SK-N-SH (cell line): Measurements from ENCODE around the gene TMPRSS11F. TPM values are rescaled to one million over a fixed set of nuclear protein-coding genes. Genes with fewer than 3 reads are reported as not detected.

Source experiments
- CTCF ChIA-PET: fragments of 300-600, 350-600 bp; formaldehyde crosslinking; extraction: SDS; loops from one replicate; lab custom pipeline; 2021; lab: Yijun Ruan, JAX
- POLR2A ChIA-PET: fragments of 350-600 bp; sonication (Branson Sonifier 250); formaldehyde crosslinking; extraction: SDS; loops from one replicate; lab custom pipeline; 2020; ENCODE audit warnings: antibody characterized with exemption, inconsistent platforms; lab: Yijun Ruan, JAX
- DNase-seq: peaks from one replicate; pipeline ENCODE4 v3.0.0; 2012
- H2AFZ ChIP-seq: fragments of 200-600 bp; sonication (generic); 2 replicates; pipeline ENCODE4 v1.8.1; 2016; ENCODE audit warnings: antibody characterized with exemption, mild to moderate bottlenecking, low read depth
- H3F3A ChIP-seq: fragments of 200-600 bp; sonication (generic); replicated peaks from 2 replicates; pipeline ENCODE3; 2016; ENCODE audit warnings: antibody characterized with exemption, mild to moderate bottlenecking; ENCODE audit not compliant: insufficient read depth
- H3K27ac ChIP-seq, 2 experiments: fragments of 200-500 bp in 1 of 2; fragments of 200-600 bp in 1 of 2; sonication (Bioruptor generic) in 1 of 2; sonication (generic), shearing (Covaris generic) in 1 of 2; 2 replicates each; pipeline versions ENCODE4 v1.5.1 to v1.6.1; 2014 to 2016; ENCODE audit warnings: low read depth in 2 of 2, inconsistent platforms in 1 of 2, low read length in 1 of 2, mild to moderate bottlenecking in 1 of 2, mixed read lengths in 1 of 2
- H3K27me3 ChIP-seq: fragments of 200-600 bp; sonication (generic), shearing (Covaris generic); 2 replicates; pipeline ENCODE4 v1.6.1; 2016; ENCODE audit warnings: mixed run types; ENCODE audit not compliant: insufficient read depth
- H3K36me3 ChIP-seq, 2 experiments: fragments of 200-500 bp in 1 of 2; fragments of 200-600 bp in 1 of 2; sonication (Bioruptor generic) in 1 of 2; sonication (generic) in 1 of 2; replicated peaks in 1 of 2; 2 replicates each; pipeline versions ENCODE3 to v1.5.1; 2014 to 2016; ENCODE audit warnings: low read length in 1 of 2, mild to moderate bottlenecking in 1 of 2; ENCODE audit not compliant: insufficient read depth in 2 of 2, control insufficient read depth in 1 of 2
- H3K4me1 ChIP-seq, 2 experiments: fragments of 200-500 bp in 1 of 2; fragments of 200-600 bp in 1 of 2; sonication (Bioruptor generic) in 1 of 2; sonication (generic), shearing (Covaris generic) in 1 of 2; 2 replicates each; pipeline versions ENCODE4 v1.5.1 to v1.6.1; 2014 to 2016; ENCODE audit warnings: low read depth in 1 of 2, low read length in 1 of 2, mixed run types in 1 of 2; ENCODE audit not compliant: insufficient read depth in 2 of 2, control insufficient read depth in 1 of 2
- H3K4me2 ChIP-seq: fragments of 200-600 bp; sonication (generic), shearing (Covaris generic); 2 replicates; pipeline ENCODE4 v1.6.1; 2017; ENCODE audit warnings: mixed run types
- H3K4me3 ChIP-seq, 2 experiments: fragments of 200-500 bp in 1 of 2; fragments of 200-600 bp in 1 of 2; sonication (Bioruptor generic) in 1 of 2; sonication (generic), shearing (Covaris generic) in 1 of 2; 2 replicates each; pipeline versions ENCODE4 v1.5.1 to v1.8.1; 2014 to 2016; ENCODE audit warnings: low read depth in 2 of 2, inconsistent platforms in 1 of 2, low read length in 1 of 2, mild to moderate bottlenecking in 1 of 2, mixed read lengths in 1 of 2, moderate library complexity in 1 of 2
- H3K79me2 ChIP-seq: fragments of 200-600 bp; sonication (generic); 2 replicates; pipeline ENCODE4 v1.8.1; 2017; ENCODE audit warnings: mild to moderate bottlenecking; ENCODE audit not compliant: insufficient read depth
- H3K9ac ChIP-seq: fragments of 200-600 bp; sonication (generic); 2 replicates; pipeline ENCODE4 v1.6.1; 2017; ENCODE audit warnings: mixed run types
- H3K9me2 ChIP-seq: fragments of 200-600 bp; sonication (generic); 2 replicates; pipeline ENCODE4 v1.6.1; 2017; ENCODE audit warnings: mixed run types
- H3K9me3 ChIP-seq: fragments of 200-600 bp; sonication (generic); 2 replicates; pipeline ENCODE4 v1.6.1; 2017; ENCODE audit warnings: mixed run types, mild to moderate bottlenecking, moderate library complexity
- H4K20me1 ChIP-seq: fragments of 200-600 bp; sonication (generic); 2 replicates; pipeline ENCODE4 v1.6.1; 2017; ENCODE audit warnings: mild to moderate bottlenecking, mixed run types; ENCODE audit not compliant: insufficient read depth
- CHD2 ChIP-seq: fragments of 150-350 bp; IDR thresholded peaks from 2 replicates; pipeline ENCODE4 v1.6.1; 2018; ENCODE audit warnings: low read length; ENCODE audit not compliant: partially characterized antibody
- CTCF ChIP-seq: fragments of 200-600 bp; sonication (generic); IDR thresholded peaks from 2 replicates; pipeline ENCODE4 v1.6.1; 2017; ENCODE audit warnings: antibody characterized with exemption, mild to moderate bottlenecking, moderate library complexity
- ELF1 ChIP-seq: IDR thresholded peaks from 2 replicates; pipeline ENCODE4 v1.4.0; 2012
- JUND ChIP-seq: IDR thresholded peaks from 2 replicates; pipeline ENCODE4 v1.4.0; 2012
- MEF2A ChIP-seq: IDR thresholded peaks from 2 replicates; pipeline ENCODE4 v1.4.0; 2012; ENCODE audit warnings: low read depth, borderline replicate concordance
- RAD21 ChIP-seq: IDR thresholded peaks from 2 replicates; pipeline ENCODE4 v1.6.1; 2012; ENCODE audit warnings: mild to moderate bottlenecking, low read length
- RCOR1 ChIP-seq: fragments of 150-350 bp; IDR thresholded peaks from 2 replicates; pipeline ENCODE4 v1.6.1; 2017; ENCODE audit warnings: antibody characterized with exemption, low read length
- TCF12 ChIP-seq: IDR thresholded peaks from 2 replicates; pipeline ENCODE4 v1.4.0; 2012
- TEAD4 ChIP-seq: IDR thresholded peaks from 2 replicates; pipeline ENCODE4 v1.4.0; 2012; ENCODE audit warnings: mild to moderate bottlenecking, borderline replicate concordance; ENCODE audit not compliant: insufficient read depth
- ZBTB33 ChIP-seq: IDR thresholded peaks from 2 replicates; pipeline ENCODE4 v1.4.0; 2012; ENCODE audit warnings: low read depth, borderline replicate concordance
- WGBS: methylation state at CpG from one replicate; pipeline ENCODE4 v1.1.6; 2017; ENCODE audit warnings: low lambda C conversion rate; 5-methylcytosine and 5-hydroxymethylcytosine counted together
- polyA plus RNA-seq, 3 experiments: library from polyadenylated mRNA; depleted of rRNA; stranded (reverse); fragments of >200 nt; gene quantifications; 2 replicates each; pipeline ENCODE4 v1.2.3, GENCODE V29; 2012

The TMPRSS11F gene
- polyA plus RNA-seq, 1 of the 3 experiments (the other 2 are of a cell fraction) = not detected

- Histone ChIP-seq H3F3A (no peaks in the 10 kb centered on the region), H3K27me3 (no peaks in the 10 kb centered on the region; the same call in 1 of the 2 replicates), H3K9me3 (no peaks in the 10 kb centered on the region), H3K79me2 (no peaks in the 10 kb centered on the region), H3K4me1 (no peaks in the 10 kb centered on the region), H3K9me2 (no peaks in the 10 kb centered on the region), H3K9ac (no peak overlapping the region), H4K20me1 (no peaks in the 10 kb centered on the region), H3K4me3 (no peak overlapping the region), H2AFZ (no peak overlapping the region), H3K27ac (no peak overlapping the region), H3K36me3 (no peaks in the 10 kb centered on the region), H3K4me2 (no peak overlapping the region)
- POLR2A ChIA-PET = no interaction called here
- TF ChIP-seq ZBTB33 (no peak), TCF12 (no peak), ELF1 (no peak), MEF2A (no peak)
- no peak for DNase-seq
- CTCF ChIA-PET = interaction anchor here (1.6 kb wide), 1 partner anchor 20 kb away, joined by 3 read pairs; no protein-coding TSS in a partner anchor
These were observed 59.4 kb downstream of the TMPRSS11F start for GRCh38 chr4:68070302-68070701.

- DNase-seq = no peak
- peak overlapping the region; percentile 66; the same call in 1 of the 2 replicates for H2AFZ ChIP-seq
- peak overlapping the region; percentile 44 for H3K4me2 ChIP-seq
- H3K4me1 ChIP-seq = no peaks in the 10 kb centered on the region
- H3K9ac ChIP-seq = no peak overlapping the region
- CTCF ChIA-PET = interaction anchor here (0.6 kb wide), 1 partner anchor 10 kb away, joined by 3 read pairs; no protein-coding TSS in a partner anchor
- no peak overlapping the region for H3K27ac ChIP-seq
- H3F3A ChIP-seq = no peaks in the 10 kb centered on the region
- 20% methylated on average over 8 of the region's 8 CpGs for WGBS
- no peaks in the 10 kb centered on the region for H3K36me3 ChIP-seq
- no peaks in the 10 kb centered on the region for H3K9me3 ChIP-seq
- no peaks in the 10 kb centered on the region; the same call in none of the 2 replicates for H3K27me3 ChIP-seq
- no peaks in the 10 kb centered on the region for H3K9me2 ChIP-seq
- POLR2A ChIA-PET = no interaction called here
- peak overlapping the region; percentile 23 to 25; a peak in 2 of 4 replicates for H3K4me3 ChIP-seq
- TF ChIP-seq TEAD4 (no peak), CHD2 (no peak)
- H3K79me2 ChIP-seq = no peaks in the 10 kb centered on the region
- no peaks in the 10 kb centered on the region for H4K20me1 ChIP-seq
These were observed 67.2 kb downstream of the TMPRSS11F start for GRCh38 chr4:68062501-68062900.

GRCh38 chr4:68038272-68038671 lies 91.4 kb downstream of the TMPRSS11F start:
- Histone ChIP-seq H3K9me2 (no peaks in the 10 kb centered on the region), H3K27me3 (no peaks in the 10 kb centered on the region), H3K36me3 (no peaks in the 10 kb centered on the region), H3K9me3 (no peaks in the 10 kb centered on the region), H2AFZ (no peak overlapping the region), H3K9ac (no peak overlapping the region), H3K79me2 (no peaks in the 10 kb centered on the region), H3K4me1 (no peaks in the 10 kb centered on the region), H4K20me1 (no peaks in the 10 kb centered on the region), H3K4me3 (no peak overlapping the region), H3K27ac (no peak overlapping the region), H3K4me2 (no peak overlapping the region), H3F3A (no peaks in the 10 kb centered on the region)
- no peak for TF ChIP-seq RCOR1
- TF ChIP-seq JUND = no peak
- TF ChIP-seq MEF2A = no peak
- no peak for TF ChIP-seq CHD2
- no peak for TF ChIP-seq CTCF
- no peak for TF ChIP-seq RAD21
- WGBS = 67% methylated on average over 28 of the region's 28 CpGs
- ChIA-PET POLR2A (no interaction called here), CTCF (no interaction called here)
- DNase-seq = no peak
